ENCODE results near the gene SCFD1. TPM values are rescaled to one million over a fixed set of nuclear protein-coding genes. Genes with fewer than 3 reads are reported as not detected.
A peak's percentile ranks its signal among the peaks of the same experiment; 100 is the strongest.

The SCFD1 gene
- total RNA-seq, 1 donor from 2014 or later = 111 TPM

GRCh38 chr14:30607156-30607780 is 14.9 kb upstream of the SCFD1 start:
- Histone ChIP-seq H3K36me3 (ENCODE audit: control insufficient read depth in 3 of 3, insufficient read depth in 3 of 3, low read length in 3 of 3) (peaks cover 0 to 6% (median 2%) of the 10 kb centered on the region in 3 donors), H3K4me1 (ENCODE audit: control insufficient read depth in 3 of 3, insufficient read depth in 3 of 3, low read length in 3 of 3) (peaks cover 0 to 19% (median 5%) of the 10 kb centered on the region in 3 donors), H3K9me3 (ENCODE audit: control insufficient read depth in 3 of 3, low read length in 3 of 3) (no peaks in the 10 kb centered on the region), H3K4me3 (ENCODE audit: low read length in 3 of 3) (no peak overlapping the region), H3K27me3 (ENCODE audit: control insufficient read depth in 3 of 3, insufficient read depth in 3 of 3, low read length in 3 of 3) (no peaks in the 10 kb centered on the region), H3K27ac (ENCODE audit: low read depth, low read length) (no peak overlapping the region), H3K9ac (ENCODE audit: low read depth in 1 of 3, low read length in 3 of 3) (no peak overlapping the region)

DNA sequence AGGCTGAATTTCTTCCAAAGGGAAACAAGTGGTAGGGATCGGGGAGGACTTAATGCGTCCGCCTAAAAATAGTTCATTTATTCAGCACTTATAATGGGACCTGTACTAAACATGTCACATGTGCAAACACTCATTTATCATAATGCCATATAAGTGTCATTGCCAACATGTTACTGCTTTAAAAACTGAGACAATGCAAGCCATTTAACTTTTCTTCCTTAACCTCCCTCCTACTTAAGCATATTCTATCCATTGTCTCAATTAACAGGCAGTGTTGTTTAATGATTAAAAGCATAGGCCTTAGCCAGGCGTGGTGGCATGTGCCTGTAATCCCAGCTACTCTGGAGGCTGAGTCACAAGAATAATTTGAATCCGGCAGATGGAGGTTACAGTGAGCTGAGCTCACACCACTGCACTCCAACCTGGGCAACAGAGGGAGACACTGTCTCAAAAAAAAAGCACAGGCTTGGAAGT is 13.5 kb upstream of the SCFD1 start:
- no peaks in the 10 kb centered on the region for H3K9me3 ChIP-seq (ENCODE audit: control insufficient read depth in 3 of 3, low read length in 3 of 3)
- no peaks in the 10 kb centered on the region for H3K27me3 ChIP-seq (ENCODE audit: control insufficient read depth in 3 of 3, insufficient read depth in 3 of 3, low read length in 3 of 3)
- peaks cover 0 to 6% (median 0%) of the 10 kb centered on the region in 3 donors for H3K36me3 ChIP-seq (ENCODE audit: control insufficient read depth in 3 of 3, insufficient read depth in 3 of 3, low read length in 3 of 3)
- H3K4me3 ChIP-seq (ENCODE audit: low read length in 3 of 3) = peak overlapping the region in 1 of 3 donors; percentile 17
- peak overlapping the region in 2 of 3 donors; percentile 9 to 17 for H3K9ac ChIP-seq (ENCODE audit: low read depth in 1 of 3, low read length in 3 of 3)
- peak overlapping the region; percentile 86 for H3K27ac ChIP-seq (ENCODE audit: low read depth, low read length)
- peaks cover 0 to 19% (median 5%) of the 10 kb centered on the region in 3 donors for H3K4me1 ChIP-seq (ENCODE audit: control insufficient read depth in 3 of 3, insufficient read depth in 3 of 3, low read length in 3 of 3)

DNA sequence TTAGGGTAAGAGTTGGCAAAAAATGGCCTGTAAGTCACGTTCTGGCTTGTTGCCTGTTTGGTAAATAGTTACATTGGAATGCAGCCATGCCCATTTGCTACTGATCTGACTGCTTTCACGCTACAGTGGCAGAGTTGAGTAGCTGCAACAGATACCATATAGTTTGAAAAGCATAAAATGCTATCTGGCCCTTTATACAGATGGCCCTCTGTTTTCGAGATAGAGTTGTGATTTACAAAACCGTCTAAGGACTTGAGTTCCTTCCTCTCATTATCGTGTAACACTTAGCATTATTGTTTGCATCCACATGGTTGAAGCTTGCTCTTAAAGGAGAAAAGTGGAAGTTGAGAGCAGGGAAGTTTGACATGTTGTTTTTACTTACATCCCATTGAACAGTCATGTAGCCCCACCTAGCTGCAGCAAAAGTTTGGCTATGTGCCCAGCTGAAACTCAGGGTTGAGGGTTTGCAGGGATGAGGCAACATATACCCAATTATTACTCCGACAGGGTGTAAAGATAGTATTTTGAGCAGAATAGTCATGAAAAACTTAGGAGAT is 11.3 kb upstream of the SCFD1 start:
- no peak overlapping the region for H3K9ac ChIP-seq (ENCODE audit: low read depth in 1 of 3, low read length in 3 of 3)
- peaks cover 0 to 19% (median 5%) of the 10 kb centered on the region in 3 donors for H3K4me1 ChIP-seq (ENCODE audit: control insufficient read depth in 3 of 3, insufficient read depth in 3 of 3, low read length in 3 of 3)
- H3K4me3 ChIP-seq (ENCODE audit: low read length in 3 of 3) = no peak overlapping the region
- no peaks in the 10 kb centered on the region for H3K9me3 ChIP-seq (ENCODE audit: control insufficient read depth in 3 of 3, low read length in 3 of 3)
- peaks cover 0 to 3% (median 2%) of the 10 kb centered on the region in 3 donors for H3K36me3 ChIP-seq (ENCODE audit: control insufficient read depth in 3 of 3, insufficient read depth in 3 of 3, low read length in 3 of 3)
- H3K27ac ChIP-seq (ENCODE audit: low read depth, low read length) = no peak overlapping the region
- H3K27me3 ChIP-seq (ENCODE audit: control insufficient read depth in 3 of 3, insufficient read depth in 3 of 3, low read length in 3 of 3) = no peaks in the 10 kb centered on the region

GRCh38 chr14:30614155-30614554 is 8.0 kb upstream of the SCFD1 start:
- Histone ChIP-seq H3K9ac (ENCODE audit: low read depth in 1 of 3, low read length in 3 of 3) (no peak overlapping the region), H3K9me3 (ENCODE audit: control insufficient read depth in 3 of 3, low read length in 3 of 3) (no peaks in the 10 kb centered on the region), H3K27me3 (ENCODE audit: control insufficient read depth in 3 of 3, insufficient read depth in 3 of 3, low read length in 3 of 3) (no peaks in the 10 kb centered on the region), H3K4me3 (ENCODE audit: low read length in 3 of 3) (no peak overlapping the region), H3K36me3 (ENCODE audit: control insufficient read depth in 3 of 3, insufficient read depth in 3 of 3, low read length in 3 of 3) (peaks cover 0 to 3% (median 2%) of the 10 kb centered on the region in 3 donors), H3K4me1 (ENCODE audit: control insufficient read depth in 3 of 3, insufficient read depth in 3 of 3, low read length in 3 of 3) (peaks cover 0 to 6% (median 0%) of the 10 kb centered on the region in 3 donors), H3K27ac (ENCODE audit: low read depth, low read length) (no peak overlapping the region)

DNA sequence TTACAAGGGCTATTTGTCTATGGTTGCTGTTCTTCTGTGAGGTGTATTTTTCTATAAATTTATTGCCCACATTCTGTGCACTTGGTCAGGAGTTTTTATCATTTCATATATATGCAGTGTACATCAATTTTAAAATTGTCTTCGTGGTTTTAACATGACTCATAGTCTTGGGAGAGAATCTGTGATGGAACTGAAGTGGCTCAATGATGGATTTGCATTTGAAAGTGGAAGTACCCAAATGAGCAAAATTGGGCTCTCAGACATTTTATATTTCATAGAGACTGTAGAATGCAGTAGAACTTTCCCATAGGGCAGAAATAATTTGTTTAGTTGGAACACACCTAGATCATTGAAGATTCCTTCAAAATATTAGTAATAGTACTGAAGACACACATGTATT is 1.9 kb upstream of the SCFD1 start:
- H3K27me3 ChIP-seq (ENCODE audit: control insufficient read depth in 3 of 3, insufficient read depth in 3 of 3, low read length in 3 of 3) = no peaks in the 10 kb centered on the region
- no peaks in the 10 kb centered on the region for H3K9me3 ChIP-seq (ENCODE audit: control insufficient read depth in 3 of 3, low read length in 3 of 3)
- H3K27ac ChIP-seq (ENCODE audit: low read depth, low read length) = no peak overlapping the region
- H3K36me3 ChIP-seq (ENCODE audit: control insufficient read depth in 3 of 3, insufficient read depth in 3 of 3, low read length in 3 of 3) = no peaks in the 10 kb centered on the region
- no peak overlapping the region for H3K4me3 ChIP-seq (ENCODE audit: low read length in 3 of 3)
- H3K4me1 ChIP-seq (ENCODE audit: control insufficient read depth in 3 of 3, insufficient read depth in 3 of 3, low read length in 3 of 3) = peaks cover 5 to 6% (median 6%) of the 10 kb centered on the region in 3 donors
- no peak overlapping the region for H3K9ac ChIP-seq (ENCODE audit: low read depth in 1 of 3, low read length in 3 of 3)

DNA sequence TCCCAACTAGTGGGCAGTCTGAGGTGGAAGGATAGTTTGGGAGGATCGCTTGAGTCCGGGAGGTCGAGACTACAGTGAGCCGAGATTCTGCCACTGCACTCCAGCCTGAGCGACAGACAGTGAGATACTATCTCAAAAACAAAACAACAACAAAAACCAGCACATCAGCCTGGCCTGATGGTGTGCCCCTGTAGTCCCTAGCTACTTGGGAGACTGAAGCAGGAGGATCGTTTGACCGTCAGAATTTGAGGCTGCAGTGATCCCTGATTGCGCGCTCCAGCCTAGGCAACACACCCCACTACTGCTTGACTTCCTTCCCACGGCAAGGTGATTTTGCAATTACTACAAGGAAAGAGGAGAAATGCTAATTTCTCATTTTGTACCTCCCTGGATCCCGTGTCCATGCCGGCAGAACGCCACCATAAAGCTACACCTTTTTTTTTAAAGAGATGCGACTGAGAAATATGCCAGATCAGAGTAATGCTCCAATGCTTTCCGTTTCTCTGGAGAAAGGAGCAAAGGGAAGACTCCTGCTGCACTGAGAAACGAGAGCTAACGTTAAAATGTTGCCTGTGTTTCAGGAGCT is 672 bp upstream of the SCFD1 start:
- Histone ChIP-seq H3K27ac (ENCODE audit: low read depth, low read length) (peak overlapping the region; percentile 83), H3K36me3 (ENCODE audit: control insufficient read depth in 3 of 3, insufficient read depth in 3 of 3, low read length in 3 of 3) (no peaks in the 10 kb centered on the region), H3K9me3 (ENCODE audit: control insufficient read depth in 3 of 3, low read length in 3 of 3) (no peaks in the 10 kb centered on the region), H3K4me1 (ENCODE audit: control insufficient read depth in 3 of 3, insufficient read depth in 3 of 3, low read length in 3 of 3) (peaks cover 9 to 13% (median 10%) of the 10 kb centered on the region in 3 donors), H3K4me3 (ENCODE audit: low read length in 3 of 3) (peak overlapping the region; percentile 78 to 96 (median 91)), H3K9ac (ENCODE audit: low read depth in 1 of 3, low read length in 3 of 3) (peak overlapping the region; percentile 95 to 99 (median 96)), H3K27me3 (ENCODE audit: control insufficient read depth in 3 of 3, insufficient read depth in 3 of 3, low read length in 3 of 3) (no peaks in the 10 kb centered on the region)

DNA sequence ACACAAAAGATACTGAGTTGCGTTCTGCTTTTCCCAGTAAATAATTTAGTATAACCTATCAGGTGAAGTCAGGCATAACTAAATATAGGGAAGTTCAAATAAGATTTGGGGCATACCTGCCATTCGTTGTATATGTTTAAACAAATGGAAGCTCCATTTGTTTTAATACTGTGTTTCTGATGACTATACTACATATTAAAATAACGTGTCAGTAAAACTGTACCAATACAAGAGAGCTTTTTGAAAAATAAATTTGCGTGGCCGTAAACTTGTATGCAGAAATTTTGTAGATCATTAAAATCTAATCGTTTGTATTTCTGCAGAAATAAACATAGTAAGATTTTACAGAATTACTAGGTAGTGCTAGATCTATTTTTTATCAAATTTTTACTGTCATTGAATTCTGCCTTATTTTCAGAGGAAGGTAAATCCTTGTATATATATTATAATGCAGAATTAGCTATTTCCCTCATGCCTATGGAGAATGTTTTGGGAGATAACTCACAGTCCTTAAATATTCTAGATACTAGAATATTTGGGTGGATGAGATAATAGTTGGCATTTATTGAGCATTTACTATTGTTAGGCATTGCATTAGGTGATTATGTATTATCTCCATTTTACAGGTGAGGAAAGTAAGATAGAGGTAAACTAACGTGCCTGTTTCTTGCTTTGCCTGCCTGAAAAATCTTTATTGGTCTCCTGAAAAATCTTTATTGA is 1.5 kb downstream of the SCFD1 start:
- Histone ChIP-seq H3K9ac (ENCODE audit: low read depth in 1 of 3, low read length in 3 of 3) (peak overlapping the region in 1 of 3 donors; percentile 95), H3K27ac (ENCODE audit: low read depth, low read length) (no peak overlapping the region)

DNA sequence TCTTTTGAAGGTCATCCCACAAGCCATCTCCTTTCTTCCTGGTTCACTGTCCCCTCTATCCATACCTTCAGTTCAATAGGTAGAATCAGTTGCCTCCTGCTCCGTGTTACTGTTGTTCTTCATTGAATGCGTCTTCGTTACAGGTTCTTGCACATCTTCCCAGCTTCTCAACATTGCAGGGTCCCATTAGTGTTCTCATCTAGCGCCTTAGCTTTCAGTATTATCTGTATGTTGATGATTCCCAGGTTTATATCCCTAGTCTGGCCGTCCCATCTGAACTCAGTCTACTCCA is 2.0 kb downstream of the SCFD1 start:
- H3K9me3 ChIP-seq (ENCODE audit: control insufficient read depth in 3 of 3, low read length in 3 of 3) = no peaks in the 10 kb centered on the region
- peaks cover 9 to 16% (median 10%) of the 10 kb centered on the region in 3 donors for H3K4me1 ChIP-seq (ENCODE audit: control insufficient read depth in 3 of 3, insufficient read depth in 3 of 3, low read length in 3 of 3)
- H3K9ac ChIP-seq (ENCODE audit: low read depth in 1 of 3, low read length in 3 of 3) = no peak overlapping the region
- H3K27me3 ChIP-seq (ENCODE audit: control insufficient read depth in 3 of 3, insufficient read depth in 3 of 3, low read length in 3 of 3) = no peaks in the 10 kb centered on the region
- no peaks in the 10 kb centered on the region for H3K36me3 ChIP-seq (ENCODE audit: control insufficient read depth in 3 of 3, insufficient read depth in 3 of 3, low read length in 3 of 3)
- no peak overlapping the region for H3K4me3 ChIP-seq (ENCODE audit: low read length in 3 of 3)
- no peak overlapping the region for H3K27ac ChIP-seq (ENCODE audit: low read depth, low read length)

More for the DNA sequence above, 1.5 kb downstream of the SCFD1 start:
- Histone ChIP-seq H3K9me3 (ENCODE audit: control insufficient read depth in 3 of 3, low read length in 3 of 3) (no peaks in the 10 kb centered on the region), H3K4me3 (ENCODE audit: low read length in 3 of 3) (peak overlapping the region in 2 of 3 donors; percentile 78 to 96), H3K36me3 (ENCODE audit: control insufficient read depth in 3 of 3, insufficient read depth in 3 of 3, low read length in 3 of 3) (no peaks in the 10 kb centered on the region), H3K27me3 (ENCODE audit: control insufficient read depth in 3 of 3, insufficient read depth in 3 of 3, low read length in 3 of 3) (no peaks in the 10 kb centered on the region), H3K4me1 (ENCODE audit: control insufficient read depth in 3 of 3, insufficient read depth in 3 of 3, low read length in 3 of 3) (peaks cover 9 to 16% (median 10%) of the 10 kb centered on the region in 3 donors)

GRCh38 chr14:30625533-30625932 is 3.4 kb downstream of the SCFD1 start:
- Histone ChIP-seq H3K9ac (ENCODE audit: low read depth in 1 of 3, low read length in 3 of 3) (no peak overlapping the region), H3K36me3 (ENCODE audit: control insufficient read depth in 3 of 3, insufficient read depth in 3 of 3, low read length in 3 of 3) (peaks cover 0 to under 1% (median 0%) of the 10 kb centered on the region in 3 donors), H3K27ac (ENCODE audit: low read depth, low read length) (no peak overlapping the region), H3K9me3 (ENCODE audit: control insufficient read depth in 3 of 3, low read length in 3 of 3) (no peaks in the 10 kb centered on the region), H3K27me3 (ENCODE audit: control insufficient read depth in 3 of 3, insufficient read depth in 3 of 3, low read length in 3 of 3) (no peaks in the 10 kb centered on the region), H3K4me3 (ENCODE audit: low read length in 3 of 3) (no peak overlapping the region), H3K4me1 (ENCODE audit: control insufficient read depth in 3 of 3, insufficient read depth in 3 of 3, low read length in 3 of 3) (peaks cover 9 to 16% (median 10%) of the 10 kb centered on the region in 3 donors)

Data from skeletal muscle tissue (tissue), 4 donors.